HG03439 (cell line): Measurements from ENCODE around the gene TBC1D1.

ENCODE experiments used
- ATAC-seq: cut with Tn5 transposase; IDR thresholded peaks from one replicate; pipeline ENCODE4 v1.9.1; 2021; ENCODE audit warnings: mild to moderate bottlenecking, moderate library complexity; ENCODE audit not compliant: unreplicated experiment

TBC1D1 gene

GRCh38 chr4:38140643-38141203 is 249.8 kb downstream of the TBC1D1 start:
- ATAC-seq = no peak

GRCh38 chr4:38141808-38142500 is 251.1 kb downstream of the TBC1D1 start:
- ATAC-seq = no peak

- no peak for ATAC-seq
Observed at GRCh38 chr4:38144031-38144430, 253.1 kb downstream of the TBC1D1 start.

- no peak for ATAC-seq
Observed at GRCh38 chr4:38145033-38145678, 254.3 kb downstream of the TBC1D1 start.

GRCh38 chr4:38145741-38146140 is 254.9 kb downstream of the TBC1D1 start:
- no peak for ATAC-seq

GRCh38 chr4:38146383-38146782 is 255.5 kb downstream of the TBC1D1 start:
- no peak for ATAC-seq

GRCh38 chr4:38149472-38149996 is 258.6 kb downstream of the TBC1D1 start:
- ATAC-seq = no peak

- ATAC-seq = no peak
Observed at GRCh38 chr4:38149997-38150671, 259.2 kb downstream of the TBC1D1 start.

- no peak for ATAC-seq
Observed at GRCh38 chr4:38150766-38151165, 259.9 kb downstream of the TBC1D1 start.

- ATAC-seq = no peak
Observed at GRCh38 chr4:38151873-38152272, 261.0 kb downstream of the TBC1D1 start.

- no peak for ATAC-seq
Observed at GRCh38 chr4:38152305-38152704, 261.4 kb downstream of the TBC1D1 start.

- ATAC-seq = no peak
Observed at GRCh38 chr4:38152721-38153386, 262.0 kb downstream of the TBC1D1 start.

- ATAC-seq = no peak
Observed at GRCh38 chr4:38153387-38153760, 262.5 kb downstream of the TBC1D1 start.

- ATAC-seq = no peak
Observed at GRCh38 chr4:38154252-38154651, 263.4 kb downstream of the TBC1D1 start.

GRCh38 chr4:38154681-38155588 is 264.1 kb downstream of the TBC1D1 start:
- ATAC-seq = no peak

GRCh38 chr4:38155589-38156294 is 264.9 kb downstream of the TBC1D1 start:
- no peak for ATAC-seq

GRCh38 chr4:38157592-38157991 is 266.7 kb downstream of the TBC1D1 start:
- ATAC-seq = no peak

- ATAC-seq = peak; percentile 87
Observed at GRCh38 chr4:38160487-38161207, 269.8 kb downstream of the TBC1D1 start.
